Memory B cell (primary cell): ENCODE results near the gene KLK14.

Experiments
- ATAC-seq: fragments of 150-1000 bp; cut with Tn5 transposase; 2 replicates; pipeline ENCODE4 v1.10.0; 2021; ENCODE audit warnings: low read depth, mild to moderate bottlenecking, moderate library complexity
- DNase-seq, 2 donors: peaks; one replicate each; pipeline ENCODE4 v3.0.0; 2022; ENCODE audit warnings: low spot score in 2 of 2
- H3K27ac Mint-ChIP-seq: one replicate; pipeline ENCODE4 v1.8.0; 2022; ENCODE audit warnings: mild to moderate bottlenecking, moderate library complexity, mixed read lengths
- H3K27me3 Mint-ChIP-seq: one replicate; pipeline ENCODE4 v1.8.0; 2022; ENCODE audit warnings: mixed read lengths
- H3K36me3 Mint-ChIP-seq: one replicate; pipeline ENCODE4 v1.8.0; 2022; ENCODE audit warnings: mild to moderate bottlenecking, mixed read lengths
- H3K4me1 Mint-ChIP-seq: one replicate; pipeline ENCODE4 v1.8.0; 2022; ENCODE audit warnings: mixed read lengths
- H3K4me3 Mint-ChIP-seq: one replicate; pipeline ENCODE4 v1.8.0; 2022; ENCODE audit warnings: mild to moderate bottlenecking, moderate library complexity, mixed read lengths
- H3K9me3 Mint-ChIP-seq: one replicate; pipeline ENCODE4 v1.8.0; 2022; ENCODE audit warnings: mixed read lengths

Gene KLK14

DNA sequence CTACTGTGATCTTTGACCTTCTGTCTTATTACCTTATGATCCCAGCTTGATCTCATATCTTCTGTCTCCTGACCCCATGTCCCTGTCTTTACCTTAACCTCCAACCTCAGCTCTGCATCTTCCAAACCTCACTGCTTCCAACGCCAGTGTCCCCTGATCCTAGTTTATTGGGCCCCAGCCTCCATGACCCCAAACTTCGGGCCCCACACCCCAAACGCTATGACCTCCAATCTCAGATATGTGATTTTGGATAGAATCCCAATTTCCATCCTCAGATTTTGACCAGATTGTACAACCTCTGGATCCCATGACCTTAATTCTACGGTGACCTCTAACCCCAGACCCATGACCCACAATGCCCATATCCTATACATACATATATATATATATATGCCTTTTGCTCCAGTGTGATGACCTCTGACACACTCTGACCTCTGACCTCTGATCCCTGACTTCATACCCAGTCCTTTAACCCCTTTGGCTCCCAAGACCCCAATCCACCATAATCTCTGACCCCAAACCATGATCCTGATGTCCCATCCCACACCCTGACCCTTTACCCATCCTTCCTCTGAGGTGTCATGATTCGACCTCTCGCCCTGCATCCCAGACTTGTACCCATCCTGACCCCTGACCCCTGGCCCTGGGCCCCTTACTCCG is 51.3 kb downstream of the KLK14 start:
- H3K27ac Mint-ChIP-seq: no peak overlapping the region

DNA sequence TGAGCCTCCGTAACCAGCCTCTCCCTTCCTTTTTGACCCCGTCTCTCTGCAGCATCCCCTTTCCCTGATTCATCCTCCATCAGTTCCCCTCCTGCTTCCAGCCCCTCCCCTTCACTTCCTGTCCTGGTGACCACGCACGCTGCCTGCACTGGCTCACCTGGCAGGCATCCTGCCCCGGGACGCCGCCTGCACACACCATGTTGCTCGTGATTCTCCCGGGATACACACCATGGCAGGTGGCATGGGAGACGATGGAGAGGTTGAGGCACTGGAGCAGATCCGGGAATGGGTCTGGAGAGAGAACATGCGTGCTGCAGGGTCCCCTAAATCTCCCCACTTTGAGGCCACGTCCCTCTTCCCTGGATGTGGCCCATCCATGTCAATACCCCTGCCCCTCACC is 52.1 kb downstream of the KLK14 start:
- Mint-ChIP-seq H3K27me3 (peaks cover 28% of the 10 kb centered on the region), H3K27ac (no peak overlapping the region), H3K36me3 (no peaks in the 10 kb centered on the region), H3K4me3 (no peak overlapping the region), H3K9me3 (peaks cover 5% of the 10 kb centered on the region), H3K4me1 (no peaks in the 10 kb centered on the region)
- ATAC-seq: no peak
- no peak for DNase-seq

More for the DNA sequence above, 51.3 kb downstream of the KLK14 start:
- DNase-seq (no peak), ATAC-seq (no peak)
- Mint-ChIP-seq H3K36me3 (no peaks in the 10 kb centered on the region), H3K4me1 (no peaks in the 10 kb centered on the region), H3K9me3 (peaks cover 5% of the 10 kb centered on the region), H3K27me3 (peaks cover 31% of the 10 kb centered on the region), H3K4me3 (no peak overlapping the region)

DNA sequence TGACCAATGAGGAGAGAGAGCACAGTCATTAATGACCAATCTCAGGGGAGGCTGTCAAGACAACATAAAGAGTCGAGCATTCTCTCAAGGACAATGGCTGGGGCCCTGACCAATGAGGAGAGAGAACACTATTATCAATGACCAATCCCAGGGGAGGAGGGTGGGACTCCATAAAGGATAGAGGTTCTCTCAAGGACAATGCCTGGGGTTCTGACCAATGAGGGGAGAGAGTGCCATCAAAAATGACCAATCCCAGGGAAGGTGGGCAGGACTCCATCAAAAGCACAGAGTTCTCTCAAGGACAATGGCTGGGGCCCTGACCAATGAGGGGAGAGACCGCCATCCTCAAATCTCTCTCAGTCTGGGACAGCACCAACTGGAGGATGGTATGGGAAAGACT is 53.0 kb downstream of the KLK14 start:
- no peak for DNase-seq
- Mint-ChIP-seq H3K36me3 (no peaks in the 10 kb centered on the region), H3K27me3 (peaks cover 27% of the 10 kb centered on the region), H3K27ac (no peak overlapping the region), H3K9me3 (peaks cover 5% of the 10 kb centered on the region), H3K4me1 (no peaks in the 10 kb centered on the region), H3K4me3 (no peak overlapping the region)
- ATAC-seq: no peak
